ENCODE data around the gene PFDN5.
"Not testable (repeated sequence)": the region's sequence is repeated elsewhere in the genome, so short reads cannot be mapped to it uniquely, and the experiment has no call there.

The PFDN5 gene

DNA sequence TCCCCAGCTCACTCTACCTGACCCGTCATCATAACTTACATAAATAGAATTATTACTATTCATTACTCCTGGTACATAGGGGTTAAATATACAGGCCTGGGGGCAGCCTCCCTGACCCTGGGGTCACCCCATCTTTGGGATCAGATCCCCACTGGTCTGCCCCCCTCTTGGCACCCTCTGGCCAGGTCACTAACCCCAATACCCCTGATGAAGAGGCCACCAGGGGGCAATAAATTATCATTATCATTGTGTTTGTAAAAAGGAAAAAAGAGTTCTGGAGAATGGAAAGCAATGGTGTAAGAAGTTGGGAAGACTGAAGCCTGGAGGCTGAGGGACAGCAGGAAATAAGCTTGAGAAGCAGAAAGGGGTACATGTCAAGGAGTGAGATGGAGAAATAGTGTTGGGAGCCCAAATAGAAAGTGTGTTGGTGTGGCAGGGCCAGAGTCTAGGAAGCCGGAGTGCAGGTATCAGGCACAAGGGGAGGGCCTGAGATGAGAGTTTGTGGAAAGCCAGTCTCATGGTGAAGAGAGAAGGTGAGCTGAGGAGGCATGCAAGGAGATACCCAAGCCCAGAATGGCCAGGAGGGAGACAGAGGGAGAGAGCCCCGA lies 32.2 kb downstream of the PFDN5 start:
- DNase-seq (ENCODE audit: low read depth) = no peak

- no peak for DNase-seq (ENCODE audit: low read depth)
These were observed 32.7 kb downstream of the PFDN5 start for GRCh38 chr12:53328043-53328435.

DNA sequence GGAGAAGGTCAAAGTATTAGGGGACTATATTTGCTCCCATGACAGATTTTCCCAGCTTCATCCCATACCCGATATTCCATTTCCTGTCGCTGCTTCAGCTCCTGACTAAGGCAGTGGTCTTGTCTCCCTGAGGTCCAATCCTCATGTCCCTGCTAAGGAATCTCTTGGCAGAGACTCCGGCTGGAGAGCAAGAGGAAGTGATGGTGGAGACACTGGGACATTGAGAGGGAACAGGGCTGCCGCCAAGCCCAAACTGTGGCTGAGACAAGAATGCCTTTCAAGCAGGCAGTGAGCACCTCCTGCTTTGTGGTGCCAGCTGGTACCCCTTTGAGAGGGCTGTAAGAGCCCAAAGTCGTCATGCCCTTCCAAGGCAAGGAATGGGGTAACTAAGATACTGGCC lies 35.3 kb downstream of the PFDN5 start:
- DNase-seq (ENCODE audit: low read depth) = no peak

GRCh38 chr12:53332339-53332738 lies 37.0 kb downstream of the PFDN5 start:
- DNase-seq (ENCODE audit: low read depth) = not testable (repeated sequence)

DNA sequence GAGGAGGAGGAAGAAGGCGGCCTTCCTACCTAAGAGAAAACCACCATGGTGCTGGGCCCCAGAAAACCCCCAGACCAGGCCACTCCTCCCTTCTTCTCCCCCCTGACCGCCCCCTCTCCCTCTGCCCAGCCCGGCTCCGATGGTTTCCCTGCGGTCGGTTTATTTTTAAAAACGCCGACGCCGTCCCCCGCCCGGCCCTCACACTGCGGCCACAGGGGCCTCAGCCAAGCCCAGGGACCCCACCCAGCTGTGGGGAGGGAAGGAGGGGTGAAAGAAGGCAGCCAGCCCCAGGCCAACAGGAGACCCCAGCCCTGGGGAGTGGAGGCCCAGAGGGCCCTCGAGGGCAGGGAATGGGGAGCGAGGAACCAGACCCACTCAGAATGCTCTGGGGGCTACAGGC lies 37.4 kb downstream of the PFDN5 start:
- no peak for DNase-seq (ENCODE audit: low read depth)

DNA sequence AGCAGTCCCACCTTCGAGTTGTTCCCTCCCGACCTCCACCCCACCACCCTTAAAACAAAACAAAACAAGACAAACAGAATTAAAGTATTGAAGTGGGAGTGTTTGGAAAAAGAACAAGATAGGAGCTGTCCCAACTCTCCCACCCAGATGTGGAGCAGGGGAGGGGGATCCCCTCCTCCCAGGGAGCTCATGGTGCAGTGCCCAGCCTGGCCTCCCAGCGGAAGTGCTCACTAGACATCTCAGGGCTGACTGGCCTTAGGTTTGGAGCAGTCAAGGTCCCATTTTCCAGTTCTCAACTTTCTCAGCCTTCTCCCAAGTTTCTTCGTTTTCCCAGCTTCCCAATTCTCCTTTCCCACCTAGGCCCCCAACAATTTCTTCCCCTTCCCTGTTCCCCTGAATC lies 37.9 kb downstream of the PFDN5 start:
- no peak for DNase-seq (ENCODE audit: low read depth)

DNA sequence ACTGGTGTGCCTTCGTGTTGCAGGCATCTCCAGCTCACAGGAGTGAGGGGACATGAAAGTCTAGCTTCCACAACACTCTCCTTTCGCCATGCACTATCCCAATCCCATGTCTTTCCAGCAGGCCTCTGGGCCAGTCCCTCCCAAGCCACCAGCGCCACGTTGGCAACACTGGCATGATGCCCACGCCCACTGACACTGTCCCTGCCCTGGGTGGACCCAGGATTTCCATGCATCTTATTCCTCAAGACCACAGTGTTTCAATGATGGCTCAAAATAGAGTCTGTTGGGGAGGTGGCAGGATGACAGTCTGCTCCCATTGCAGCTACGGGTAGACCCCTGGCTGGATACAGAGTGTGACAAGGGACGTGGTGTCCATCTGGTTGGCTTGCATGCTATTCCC lies 38.5 kb downstream of the PFDN5 start:
- DNase-seq (ENCODE audit: low read depth) = no peak

DNA sequence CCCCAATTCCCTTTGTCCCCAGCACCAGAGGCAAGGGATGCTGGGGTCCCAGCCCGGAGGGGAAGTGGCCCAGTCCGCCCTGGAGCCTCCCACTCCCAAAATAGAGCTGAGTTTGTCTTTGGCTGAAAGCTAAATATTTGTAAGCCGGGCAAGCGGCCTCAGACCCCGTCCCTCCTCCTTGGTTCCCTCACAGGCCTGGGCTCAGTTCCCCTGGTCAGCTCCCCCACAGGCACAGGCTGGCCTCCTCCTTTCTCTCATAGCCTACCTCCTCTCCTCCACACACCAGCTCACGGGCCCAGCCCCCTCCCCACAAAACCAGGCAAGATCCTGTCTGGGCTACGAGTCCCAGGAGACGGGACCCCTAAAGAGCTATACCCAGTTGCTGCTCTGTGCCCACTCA lies 39.5 kb downstream of the PFDN5 start:
- DNase-seq (ENCODE audit: low read depth) = no peak

- DNase-seq (ENCODE audit: low read depth) = no peak
These were observed 40.9 kb downstream of the PFDN5 start, which contains the start of gene SP7 for GRCh38 chr12:53336181-53336681. Gene SP7, minus strand, starts transcription at chr12:53336354. Its CDS starts 708 bp downstream, at chr12:53335646.

GRCh38 chr12:53338017-53338416 lies 42.7 kb downstream of the PFDN5 start:
- no peak for DNase-seq (ENCODE audit: low read depth)

DNA sequence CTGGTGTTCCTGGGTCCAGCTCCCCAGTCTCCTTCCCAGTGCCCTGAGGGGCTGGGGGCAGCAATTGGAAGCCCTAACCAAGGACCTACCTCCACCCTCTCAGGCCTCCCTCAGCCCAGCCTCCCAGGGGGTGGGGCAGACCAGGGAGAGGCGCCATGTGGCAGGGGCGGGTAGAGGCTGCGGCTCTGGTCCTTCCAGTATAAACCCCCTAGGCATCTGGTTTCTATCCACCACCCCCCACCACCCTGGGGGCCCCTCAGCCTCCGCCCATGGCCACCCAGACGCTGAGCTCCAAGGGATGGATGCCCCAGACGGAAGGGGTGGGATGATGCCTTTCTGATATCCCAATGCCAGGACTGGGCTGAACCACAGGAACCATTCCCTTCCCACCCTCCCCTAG lies 43.6 kb downstream of the PFDN5 start:
- no peak for DNase-seq (ENCODE audit: low read depth)

GRCh38 chr12:53340398-53340797 lies 45.1 kb downstream of the PFDN5 start:
- no peak for DNase-seq (ENCODE audit: low read depth)

DNA sequence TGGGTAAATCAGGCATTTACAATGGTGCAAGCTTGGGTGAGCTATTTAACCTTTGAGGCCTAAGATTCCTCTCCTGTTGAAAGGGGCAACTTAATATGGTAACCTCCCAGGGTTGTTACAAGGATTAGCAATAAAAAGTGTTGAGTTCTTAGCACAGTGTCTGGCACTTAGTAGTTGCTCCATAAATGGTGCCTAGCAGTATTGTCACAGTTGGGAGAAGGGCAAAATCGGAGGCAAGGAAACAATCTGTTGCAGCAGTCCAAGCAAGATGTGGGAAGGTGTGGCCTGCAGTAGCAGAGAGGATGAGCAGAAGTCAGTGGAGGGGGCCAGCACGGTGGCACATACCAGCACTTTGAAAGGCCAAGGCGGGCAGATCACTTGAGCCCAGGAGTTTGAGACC lies 48.1 kb downstream of the PFDN5 start:
- no peak for DNase-seq (ENCODE audit: low read depth)

- no peak for DNase-seq (ENCODE audit: low read depth)
These were observed 48.6 kb downstream of the PFDN5 start for GRCh38 chr12:53343969-53344368.

DNA sequence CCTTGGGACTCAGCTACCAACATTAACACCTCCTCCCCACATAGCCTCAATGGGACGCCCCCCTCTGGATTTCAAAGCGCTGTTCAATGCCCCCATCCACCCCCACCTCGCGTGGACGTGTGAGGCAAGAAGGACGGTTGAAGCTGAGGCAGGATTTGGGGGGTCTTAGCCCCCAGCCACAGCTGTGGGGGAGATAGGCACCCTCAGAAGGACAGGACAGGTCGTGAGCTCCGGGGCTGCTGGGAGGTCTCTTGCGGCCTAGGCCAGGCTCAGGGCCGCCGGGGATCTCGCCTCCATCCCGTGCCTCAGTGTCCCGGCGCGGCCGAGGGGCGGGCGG lies 49.1 kb downstream of the PFDN5 start:
- DNase-seq (ENCODE audit: low read depth) = no peak

GRCh38 chr12:53344824-53345485 lies 49.6 kb downstream of the PFDN5 start:
- DNase-seq (ENCODE audit: low read depth) = peak; percentile 75

- DNase-seq (ENCODE audit: low read depth) = no peak
These were observed 50.3 kb downstream of the PFDN5 start for GRCh38 chr12:53345486-53346188.

DNA sequence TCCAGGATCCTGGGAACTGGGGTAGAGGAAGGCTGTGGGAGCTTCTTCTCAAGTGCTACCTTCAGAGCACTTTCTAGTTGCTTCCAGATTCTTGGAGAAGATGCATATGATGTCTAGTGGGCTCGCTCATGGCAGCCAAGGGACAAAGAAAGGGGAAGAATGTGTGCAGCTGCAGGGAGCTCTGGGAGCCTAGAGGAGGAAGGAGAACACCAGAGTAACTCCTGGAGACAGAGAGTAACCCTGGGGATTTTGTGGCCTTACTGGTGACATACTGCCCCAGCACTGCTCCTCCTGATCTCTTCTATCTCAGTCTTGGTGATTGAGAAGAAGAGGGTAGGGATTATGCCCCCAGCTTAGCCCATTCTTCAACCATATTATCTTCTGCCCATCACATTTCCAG lies 51.1 kb downstream of the PFDN5 start:
- DNase-seq (ENCODE audit: low read depth) = no peak

DNA sequence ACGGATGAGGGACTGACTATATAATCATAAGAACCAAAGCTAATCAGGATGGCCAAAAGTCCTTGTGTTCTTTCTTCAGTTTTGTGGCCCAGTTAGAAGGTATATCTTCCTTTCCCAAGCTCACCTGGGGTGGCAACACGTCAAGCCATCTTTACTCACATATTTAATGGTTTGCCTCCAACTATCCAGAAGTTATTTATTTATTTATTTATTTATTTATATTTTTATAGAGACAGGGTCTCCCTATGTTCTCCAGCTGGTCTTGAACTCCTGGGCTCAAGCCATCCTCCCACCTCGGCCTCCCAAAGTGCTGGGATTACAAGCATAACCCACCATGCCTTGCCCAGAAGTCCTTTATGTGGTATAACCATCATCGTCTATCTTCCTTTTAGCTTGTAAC lies 52.6 kb downstream of the PFDN5 start:
- DNase-seq (ENCODE audit: low read depth) = no peak

Measured in iris pigment epithelial cell (primary cell).